DOHH2 (cell line): ENCODE data around the gene KIAA0040.

Experiments
- H3F3A ChIP-seq: fragments of 200-600 bp; sonication (generic), shearing (Covaris generic); 2 replicates; pipeline ENCODE4 v1.6.0; 2016; ENCODE audit warnings: antibody characterized with exemption, mild to moderate bottlenecking; ENCODE audit not compliant: control insufficient read depth, insufficient read depth
- H3K27ac ChIP-seq: fragments of 200-600 bp; sonication (generic); 2 replicates; pipeline ENCODE4 v1.5.1; 2014; ENCODE audit warnings: low read depth, mild to moderate bottlenecking, low read length, moderate library complexity
- H3K27me3 ChIP-seq: fragments of 200-600 bp; sonication (generic); 2 replicates; pipeline ENCODE4 v1.6.1; 2014; ENCODE audit warnings: mild to moderate bottlenecking, low read length, mixed read lengths; ENCODE audit not compliant: control insufficient read depth
- H3K36me3 ChIP-seq: fragments of 200-600 bp; sonication (generic); 2 replicates; pipeline ENCODE4 v1.6.1; 2014; ENCODE audit warnings: mild to moderate bottlenecking, low read length, moderate library complexity, mixed read lengths; ENCODE audit not compliant: control insufficient read depth
- H3K4me1 ChIP-seq: fragments of 200-600 bp; sonication (generic); 2 replicates; pipeline ENCODE4 v1.6.1; 2014; ENCODE audit warnings: mild to moderate bottlenecking, low read length, mixed read lengths; ENCODE audit not compliant: control insufficient read depth
- H3K4me2 ChIP-seq: fragments of 200-600 bp; sonication (generic); 2 replicates; pipeline ENCODE4 v1.6.0; 2014; ENCODE audit warnings: mild to moderate bottlenecking, low read length, moderate library complexity
- H3K4me3 ChIP-seq: fragments of 200-600 bp; sonication (generic); 2 replicates; pipeline ENCODE4 v1.5.1; 2014; ENCODE audit warnings: mild to moderate bottlenecking, low read length, mixed read lengths
- H3K79me2 ChIP-seq: fragments of 200-600 bp; sonication (generic); 2 replicates; pipeline ENCODE4 v1.6.1; 2014; ENCODE audit warnings: mild to moderate bottlenecking, low read length, mixed read lengths; ENCODE audit not compliant: control insufficient read depth
- H3K9me2 ChIP-seq: fragments of 200-600 bp; sonication (generic); replicated peaks from 2 replicates; pipeline ENCODE4 v1.6.1; 2014; ENCODE audit warnings: mild to moderate bottlenecking, low read length, mixed read lengths; ENCODE audit not compliant: control insufficient read depth
- H3K9me3 ChIP-seq: fragments of 200-600 bp; sonication (generic); 2 replicates; pipeline ENCODE4 v1.6.1; 2014; ENCODE audit warnings: antibody characterized with exemption, low read length, mixed read lengths; ENCODE audit not compliant: control insufficient read depth, insufficient read depth
- H4K20me1 ChIP-seq: fragments of 200-600 bp; sonication (generic); 2 replicates; pipeline ENCODE4 v1.6.0; 2014; ENCODE audit warnings: low read depth, mild to moderate bottlenecking, antibody characterized with exemption, low read length, moderate library complexity; ENCODE audit not compliant: control insufficient read depth, insufficient read depth
- EZH2phosphoT487 ChIP-seq: fragments of 200-600 bp; sonication (generic); IDR thresholded peaks from 2 replicates; pipeline ENCODE4 v1.6.1; 2017; ENCODE audit warnings: borderline replicate concordance, mild to moderate bottlenecking, antibody characterized with exemption, low read length, moderate library complexity, mixed read lengths
- TF ChIP-seq, protein P1 (sequence below): fragments of 200-600 bp; sonication (generic); IDR thresholded peaks from one replicate; pipeline ENCODE4 v1.5.1; 2014; ENCODE audit warnings: antibody characterized with exemption, mild to moderate bottlenecking, low read depth, low read length; ENCODE audit not compliant: poor library complexity, severe bottlenecking

Gene KIAA0040

DNA sequence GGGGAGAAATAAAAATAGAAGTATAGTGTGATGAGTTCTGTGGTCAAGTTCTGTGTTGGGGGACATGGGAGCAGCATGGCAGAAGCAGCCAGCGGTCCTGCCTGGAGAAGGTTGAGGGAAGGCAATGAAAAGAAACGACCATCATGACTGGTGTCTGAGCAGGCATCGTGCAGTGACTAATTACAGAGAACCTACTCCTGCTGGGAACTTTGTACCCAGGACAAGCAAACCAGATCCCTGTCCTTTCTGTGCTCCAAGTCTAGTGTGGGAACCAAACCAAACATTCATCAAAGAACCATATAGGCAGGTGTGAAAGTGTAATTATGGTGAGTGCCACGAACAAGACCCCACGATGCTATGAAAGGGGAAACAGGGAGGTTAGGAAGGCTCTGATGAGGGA is 25.8 kb downstream of the KIAA0040 start:
- Histone ChIP-seq H3K36me3 (peaks cover 95% of the 10 kb centered on the region), H4K20me1 (peaks cover 14% of the 10 kb centered on the region), H3K4me2 (no peak overlapping the region), H3K27ac (no peak overlapping the region), H3K9me2 (no peaks in the 10 kb centered on the region), H3K9me3 (no peaks in the 10 kb centered on the region), H3K27me3 (no peaks in the 10 kb centered on the region), H3K4me1 (no peaks in the 10 kb centered on the region), H3F3A (peaks cover 3% of the 10 kb centered on the region; the same call in 1 of the 2 replicates), H3K4me3 (no peak overlapping the region), H3K79me2 (peaks cover 46% of the 10 kb centered on the region)
- TF ChIP-seq, protein P1, sequence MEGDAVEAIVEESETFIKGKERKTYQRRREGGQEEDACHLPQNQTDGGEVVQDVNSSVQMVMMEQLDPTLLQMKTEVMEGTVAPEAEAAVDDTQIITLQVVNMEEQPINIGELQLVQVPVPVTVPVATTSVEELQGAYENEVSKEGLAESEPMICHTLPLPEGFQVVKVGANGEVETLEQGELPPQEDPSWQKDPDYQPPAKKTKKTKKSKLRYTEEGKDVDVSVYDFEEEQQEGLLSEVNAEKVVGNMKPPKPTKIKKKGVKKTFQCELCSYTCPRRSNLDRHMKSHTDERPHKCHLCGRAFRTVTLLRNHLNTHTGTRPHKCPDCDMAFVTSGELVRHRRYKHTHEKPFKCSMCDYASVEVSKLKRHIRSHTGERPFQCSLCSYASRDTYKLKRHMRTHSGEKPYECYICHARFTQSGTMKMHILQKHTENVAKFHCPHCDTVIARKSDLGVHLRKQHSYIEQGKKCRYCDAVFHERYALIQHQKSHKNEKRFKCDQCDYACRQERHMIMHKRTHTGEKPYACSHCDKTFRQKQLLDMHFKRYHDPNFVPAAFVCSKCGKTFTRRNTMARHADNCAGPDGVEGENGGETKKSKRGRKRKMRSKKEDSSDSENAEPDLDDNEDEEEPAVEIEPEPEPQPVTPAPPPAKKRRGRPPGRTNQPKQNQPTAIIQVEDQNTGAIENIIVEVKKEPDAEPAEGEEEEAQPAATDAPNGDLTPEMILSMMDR: no peak
- TF ChIP-seq EZH2phosphoT487: no peak

- H3K4me2 ChIP-seq: no peak overlapping the region
- no peaks in the 10 kb centered on the region for H3K27me3 ChIP-seq
- H3K27ac ChIP-seq: no peak overlapping the region
- H3F3A ChIP-seq: peaks cover 3% of the 10 kb centered on the region
- H3K36me3 ChIP-seq: peaks cover 95% of the 10 kb centered on the region
- H4K20me1 ChIP-seq: peaks cover 7% of the 10 kb centered on the region; the same call in 1 of the 2 replicates
- no peaks in the 10 kb centered on the region for H3K4me1 ChIP-seq
- H3K9me2 ChIP-seq: no peaks in the 10 kb centered on the region
- no peaks in the 10 kb centered on the region for H3K9me3 ChIP-seq
- H3K79me2 ChIP-seq: peaks cover 26% of the 10 kb centered on the region
- no peak overlapping the region for H3K4me3 ChIP-seq
- TF ChIP-seq, protein P1: no peak
- no peak for TF ChIP-seq EZH2phosphoT487
Measured at GRCh38 chr1:175164751-175165150, 27.8 kb downstream of the KIAA0040 start.

DNA sequence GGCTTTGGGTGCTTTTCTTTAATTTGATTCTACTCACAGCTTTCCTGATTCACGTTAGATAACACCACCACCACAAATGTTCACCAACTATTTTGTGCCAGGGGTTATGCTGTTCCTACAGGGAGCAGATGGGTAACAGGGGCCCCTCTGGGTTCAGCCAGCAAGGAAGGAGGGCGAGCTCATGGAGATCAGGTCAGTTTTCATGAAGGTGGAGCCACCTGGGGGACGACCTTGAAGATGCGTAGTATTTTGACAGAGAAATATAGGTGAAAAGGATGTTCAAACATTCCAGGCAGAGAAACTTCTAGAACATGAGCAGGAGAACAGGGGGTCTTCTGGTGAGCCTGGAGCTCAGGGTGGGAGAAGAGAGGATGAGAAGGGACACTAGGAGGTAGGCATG is 28.9 kb downstream of the KIAA0040 start:
- H3K36me3 ChIP-seq: peaks cover 92% of the 10 kb centered on the region
- TF ChIP-seq EZH2phosphoT487: no peak
- TF ChIP-seq, protein P1: no peak
- H3K4me3 ChIP-seq: no peak overlapping the region
- no peak overlapping the region for H3K4me2 ChIP-seq
- H3K27me3 ChIP-seq: no peaks in the 10 kb centered on the region
- no peaks in the 10 kb centered on the region for H3K4me1 ChIP-seq
- H3F3A ChIP-seq: peaks cover 3% of the 10 kb centered on the region
- no peaks in the 10 kb centered on the region for H3K9me2 ChIP-seq
- no peak overlapping the region for H3K27ac ChIP-seq
- no peaks in the 10 kb centered on the region for H3K9me3 ChIP-seq
- H3K79me2 ChIP-seq: peaks cover 16% of the 10 kb centered on the region
- H4K20me1 ChIP-seq: peaks cover 6% of the 10 kb centered on the region; the same call in 1 of the 2 replicates

DNA sequence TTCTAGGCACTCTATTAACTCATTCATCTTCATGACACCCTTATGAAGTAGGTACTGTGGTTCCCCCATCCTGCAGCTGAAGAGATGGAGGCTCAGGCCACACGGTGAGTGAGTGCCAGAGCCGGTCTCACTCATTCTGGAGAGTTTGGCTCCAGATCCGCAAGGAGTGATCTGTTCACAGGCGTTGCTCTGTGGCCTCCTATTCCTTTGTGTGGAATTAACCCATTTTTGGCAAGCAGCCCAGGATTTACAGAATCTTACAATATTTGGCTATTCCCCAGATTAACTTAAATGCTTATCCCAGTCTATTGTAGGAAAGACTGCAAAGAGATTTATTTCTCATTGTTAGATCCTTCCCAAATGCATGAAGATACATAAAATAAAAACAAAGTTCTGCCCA is 29.6 kb downstream of the KIAA0040 start:
- peaks cover 88% of the 10 kb centered on the region for H3K36me3 ChIP-seq
- H3K79me2 ChIP-seq: peaks cover 8% of the 10 kb centered on the region
- H3K4me2 ChIP-seq: no peak overlapping the region
- peaks cover 8% of the 10 kb centered on the region for H3F3A ChIP-seq
- H4K20me1 ChIP-seq: no peaks in the 10 kb centered on the region
- H3K4me1 ChIP-seq: no peaks in the 10 kb centered on the region
- no peak overlapping the region for H3K4me3 ChIP-seq
- H3K9me3 ChIP-seq: no peaks in the 10 kb centered on the region
- H3K9me2 ChIP-seq: no peaks in the 10 kb centered on the region
- H3K27ac ChIP-seq: no peak overlapping the region
- no peaks in the 10 kb centered on the region for H3K27me3 ChIP-seq
- TF ChIP-seq, protein P1: no peak
- no peak for TF ChIP-seq EZH2phosphoT487
